AG04449 (cell line): ENCODE data around the gene SLAIN2.

Source experiments
- CTCF ChIA-PET: fragments of 350-600 bp; formaldehyde crosslinking; extraction: SDS; loops from one replicate; lab custom pipeline; 2021; ENCODE audit warnings: antibody characterized with exemption; lab: Yijun Ruan, JAX
- POLR2A ChIA-PET: fragments of 400-600, 350-600 bp; formaldehyde crosslinking; extraction: SDS; loops from one replicate; lab custom pipeline; 2020; ENCODE audit warnings: antibody characterized with exemption, inconsistent platforms; lab: Yijun Ruan, JAX
- DNase-seq: peaks from one replicate; pipeline ENCODE4 v3.0.0-alpha.2; 2010; ENCODE audit warnings: low read depth, low spot score
- H3K4me3 ChIP-seq: 2 replicates; pipeline ENCODE4 v1.5.1; 2011; ENCODE audit warnings: low read depth, mild to moderate bottlenecking, control low read depth, low read length
- TF ChIP-seq, protein P1 (sequence below): IDR thresholded peaks from one replicate; pipeline ENCODE4 v1.5.1; 2011; ENCODE audit warnings: mild to moderate bottlenecking, moderate library complexity, low read length, control low read depth, inconsistent platforms; ENCODE audit not compliant: insufficient read depth; ENCODE audit errors: missing control alignments

The SLAIN2 gene

DNA sequence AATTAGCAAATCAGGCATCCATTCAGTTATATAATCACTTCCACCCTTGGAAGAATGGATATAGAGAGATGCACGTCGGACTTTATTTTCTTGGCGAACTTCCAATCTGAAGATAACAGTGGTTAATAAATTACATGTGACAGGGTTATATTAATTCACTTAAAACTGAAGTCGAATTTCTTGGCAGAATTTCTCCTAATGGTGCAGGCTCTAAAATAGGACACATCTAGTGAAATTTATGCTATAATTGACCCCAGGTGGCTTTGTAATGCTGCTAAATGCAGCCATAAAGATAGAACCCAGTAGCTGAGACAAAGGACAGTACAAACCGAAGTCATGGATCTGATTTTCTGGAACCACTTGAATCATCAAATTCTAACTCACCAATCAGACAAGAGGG, 121.0 kb downstream of the SLAIN2 start:
- TF ChIP-seq, protein P1, sequence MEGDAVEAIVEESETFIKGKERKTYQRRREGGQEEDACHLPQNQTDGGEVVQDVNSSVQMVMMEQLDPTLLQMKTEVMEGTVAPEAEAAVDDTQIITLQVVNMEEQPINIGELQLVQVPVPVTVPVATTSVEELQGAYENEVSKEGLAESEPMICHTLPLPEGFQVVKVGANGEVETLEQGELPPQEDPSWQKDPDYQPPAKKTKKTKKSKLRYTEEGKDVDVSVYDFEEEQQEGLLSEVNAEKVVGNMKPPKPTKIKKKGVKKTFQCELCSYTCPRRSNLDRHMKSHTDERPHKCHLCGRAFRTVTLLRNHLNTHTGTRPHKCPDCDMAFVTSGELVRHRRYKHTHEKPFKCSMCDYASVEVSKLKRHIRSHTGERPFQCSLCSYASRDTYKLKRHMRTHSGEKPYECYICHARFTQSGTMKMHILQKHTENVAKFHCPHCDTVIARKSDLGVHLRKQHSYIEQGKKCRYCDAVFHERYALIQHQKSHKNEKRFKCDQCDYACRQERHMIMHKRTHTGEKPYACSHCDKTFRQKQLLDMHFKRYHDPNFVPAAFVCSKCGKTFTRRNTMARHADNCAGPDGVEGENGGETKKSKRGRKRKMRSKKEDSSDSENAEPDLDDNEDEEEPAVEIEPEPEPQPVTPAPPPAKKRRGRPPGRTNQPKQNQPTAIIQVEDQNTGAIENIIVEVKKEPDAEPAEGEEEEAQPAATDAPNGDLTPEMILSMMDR, result no peak
- DNase-seq, result no peak
- H3K4me3 ChIP-seq, result no peak overlapping the region
- ChIA-PET POLR2A (no interaction called here), CTCF (interaction anchor here (1.3 kb wide), 1 partner anchor 16 kb away, joined by 4 read pairs; no protein-coding TSS in a partner anchor)

DNA sequence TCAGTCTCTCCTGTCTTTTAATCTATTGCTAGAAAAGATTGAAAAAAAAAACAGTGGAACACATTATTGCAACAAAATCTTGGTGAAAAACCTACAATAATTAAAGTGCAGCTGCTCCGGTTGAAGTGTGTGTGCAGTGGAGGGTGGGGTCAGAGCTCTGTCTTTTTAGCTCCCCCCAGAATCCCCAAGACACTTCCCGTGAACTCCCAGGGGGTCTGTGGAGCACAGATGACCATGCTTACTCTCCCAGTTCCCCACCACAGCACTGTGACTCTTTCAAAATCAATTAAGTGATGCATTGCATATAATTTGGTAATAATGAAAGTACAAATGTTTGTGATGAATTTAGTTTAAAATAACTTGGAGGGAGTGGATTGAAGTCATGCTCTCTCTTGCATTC, 126.1 kb downstream of the SLAIN2 start:
- no peak for DNase-seq
- ChIA-PET POLR2A (no interaction called here), CTCF (interaction anchor here (1.0 kb wide), 1 partner anchor 13 kb away, joined by 3 read pairs; no protein-coding TSS in a partner anchor)
- TF ChIP-seq, protein P1, result no peak
- H3K4me3 ChIP-seq, result no peak overlapping the region

DNA sequence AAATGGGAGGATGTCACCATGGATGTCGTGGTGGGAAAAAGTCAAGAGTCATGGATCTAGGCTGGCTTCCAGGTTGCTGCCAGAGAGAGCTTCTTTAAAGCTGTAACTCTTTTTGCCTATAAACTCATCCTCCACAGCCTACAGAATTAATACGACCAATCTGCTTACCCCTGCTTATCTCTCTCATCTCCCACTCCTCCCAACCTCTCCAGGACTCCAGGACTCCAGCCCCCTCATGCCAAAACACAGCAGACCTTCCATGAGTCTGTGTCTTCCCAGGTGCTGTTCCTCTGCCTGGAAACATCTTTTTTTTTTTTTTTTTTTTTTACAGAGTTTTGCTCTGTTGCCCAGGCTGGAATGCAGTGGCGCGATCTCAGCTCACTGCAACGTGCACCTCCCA, 126.6 kb downstream of the SLAIN2 start:
- DNase-seq, result no peak
- TF ChIP-seq, protein P1, result no peak
- no peak overlapping the region for H3K4me3 ChIP-seq
- CTCF ChIA-PET, result interaction anchor here (1.0 kb wide), 1 partner anchor 14 kb away, joined by 3 read pairs; no protein-coding TSS in a partner anchor
- POLR2A ChIA-PET, result interaction anchor here (0.6 kb wide), 1 partner anchor 13 kb away, joined by 3 read pairs; no protein-coding TSS in a partner anchor

DNA sequence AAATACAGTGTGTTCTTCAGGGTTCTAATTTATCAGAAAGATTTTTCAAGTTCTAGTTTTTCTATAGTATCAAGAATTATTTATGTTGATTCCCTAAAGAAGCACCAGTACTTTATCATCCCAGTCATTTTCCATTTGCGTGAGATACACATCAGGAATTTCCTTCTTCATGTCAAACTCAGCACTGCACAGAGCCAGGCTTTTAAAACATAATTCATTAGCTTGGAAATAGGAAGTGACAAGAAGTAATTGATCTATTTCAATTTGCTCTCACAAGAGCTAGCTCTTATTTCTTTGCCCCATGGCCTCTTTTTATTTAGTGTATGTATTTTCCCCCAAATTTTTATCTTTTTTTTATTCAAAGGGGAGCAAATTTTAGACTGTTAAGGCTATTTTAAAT, 128.8 kb downstream of the SLAIN2 start:
- no peak overlapping the region for H3K4me3 ChIP-seq
- TF ChIP-seq, protein P1, result no peak
- ChIA-PET CTCF (interaction anchor here (1.2 kb wide), 1 partner anchor 77 kb away, joined by 5 read pairs; no protein-coding TSS in a partner anchor), POLR2A (no interaction called here)
- no peak for DNase-seq

DNA sequence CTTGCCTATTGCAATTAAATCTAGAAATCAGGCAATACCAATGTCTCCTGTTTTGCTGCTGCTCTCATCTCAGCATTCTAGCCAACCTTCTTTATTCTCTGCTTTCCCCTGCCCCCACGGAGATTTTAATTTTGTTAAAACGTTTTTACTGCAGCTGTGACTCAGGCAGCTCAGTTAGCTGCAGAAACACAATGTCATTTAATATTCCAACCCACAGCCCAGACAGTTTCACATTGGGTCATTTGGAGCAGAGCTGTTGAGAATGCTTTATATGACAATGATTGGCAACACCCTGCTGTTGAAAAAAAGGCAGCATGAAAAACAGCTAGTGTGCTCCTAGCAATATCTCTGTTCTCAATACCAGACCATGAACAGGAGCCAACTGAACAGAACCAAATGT, 129.2 kb downstream of the SLAIN2 start:
- ChIA-PET CTCF (interaction anchor here (1.0 kb wide), 1 partner anchor 18 kb away, joined by 3 read pairs; no protein-coding TSS in a partner anchor), POLR2A (no interaction called here)
- TF ChIP-seq, protein P1, result no peak
- H3K4me3 ChIP-seq, result no peak overlapping the region
- DNase-seq, result no peak

DNA sequence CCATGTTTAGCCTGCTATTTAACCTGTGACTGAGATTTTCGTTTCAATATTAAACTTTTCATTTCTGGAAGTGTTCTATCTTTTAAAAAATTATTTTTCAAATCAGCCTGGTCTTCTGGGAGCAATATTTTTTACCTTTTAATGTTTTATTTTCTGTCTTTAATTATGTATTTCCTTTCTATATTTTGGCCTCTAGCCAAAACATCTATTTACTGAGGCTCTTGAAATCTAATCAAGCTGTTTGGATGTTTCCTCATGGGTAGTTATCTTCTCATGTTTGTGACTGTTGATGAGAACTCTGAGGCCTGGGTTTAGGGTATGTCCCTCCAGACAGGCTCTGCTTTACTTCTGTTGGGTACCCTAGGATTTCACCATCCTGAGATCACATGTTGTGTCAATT, 131.5 kb downstream of the SLAIN2 start:
- no peak for DNase-seq
- ChIA-PET POLR2A (no interaction called here), CTCF (no interaction called here)
- TF ChIP-seq, protein P1, result no peak
- no peak overlapping the region for H3K4me3 ChIP-seq
